Loucy (cell line): ENCODE measurements around the gene ASCL2.

Experiments used
- H2AFZ ChIP-seq: fragments of 200-600 bp; sonication (generic); 2 replicates; pipeline ENCODE4 v1.6.0; 2016; ENCODE audit warnings: antibody characterized with exemption, mild to moderate bottlenecking, low read length, moderate library complexity
- H3F3A ChIP-seq: fragments of 200-600 bp; 2 replicates; pipeline ENCODE4 v1.6.0; 2016; ENCODE audit warnings: antibody characterized with exemption, low read depth, mild to moderate bottlenecking
- H3K27me3 ChIP-seq: fragments of 200-600 bp; sonication (generic); 2 replicates; pipeline ENCODE4 v1.6.1; 2014; ENCODE audit warnings: low read length, mild to moderate bottlenecking; ENCODE audit not compliant: insufficient read depth, poor library complexity, severe bottlenecking
- H3K36me3 ChIP-seq: fragments of 200-600 bp; sonication (generic); 2 replicates; pipeline ENCODE4 v1.6.1; 2016; ENCODE audit warnings: low read length; ENCODE audit not compliant: insufficient read depth
- H3K4me1 ChIP-seq: fragments of 200-600 bp; sonication (generic); 2 replicates; pipeline ENCODE4 v1.5.1; 2014; ENCODE audit warnings: low read length, mild to moderate bottlenecking; ENCODE audit not compliant: insufficient read depth, poor library complexity, severe bottlenecking
- H3K4me2 ChIP-seq: fragments of 200-600 bp; sonication (generic); 2 replicates; pipeline ENCODE4 v1.6.0; 2014; ENCODE audit warnings: antibody characterized with exemption, low read length, low read depth, mild to moderate bottlenecking; ENCODE audit not compliant: poor library complexity, severe bottlenecking
- H3K4me3 ChIP-seq: fragments of 200-600 bp; sonication (generic); 2 replicates; pipeline ENCODE4 v1.5.1; 2014; ENCODE audit warnings: low read length, mild to moderate bottlenecking, mixed read lengths; ENCODE audit not compliant: poor library complexity, severe bottlenecking
- H3K79me2 ChIP-seq: fragments of 200-600 bp; sonication (generic); 2 replicates; pipeline ENCODE4 v1.6.1; 2014; ENCODE audit warnings: low read length; ENCODE audit not compliant: insufficient read depth
- H3K9ac ChIP-seq: fragments of 200-600 bp; sonication (generic); 2 replicates; pipeline ENCODE4 v1.6.0; 2014; ENCODE audit warnings: mild to moderate bottlenecking, low read depth, low read length, moderate library complexity; ENCODE audit not compliant: poor library complexity, severe bottlenecking
- H3K9me2 ChIP-seq: fragments of 200-600 bp; sonication (generic); replicated peaks from 2 replicates; pipeline ENCODE4 v1.6.1; 2016; ENCODE audit warnings: low read depth, low read length, mixed read lengths
- H3K9me3 ChIP-seq: fragments of 200-600 bp; sonication (generic); 2 replicates; pipeline ENCODE4 v1.6.1; 2014; ENCODE audit warnings: mild to moderate bottlenecking, antibody characterized with exemption, low read length, low read depth; ENCODE audit not compliant: insufficient read depth
- H4K20me1 ChIP-seq: fragments of 200-600 bp; sonication (generic); 2 replicates; pipeline ENCODE4 v1.6.0; 2014; ENCODE audit warnings: antibody characterized with exemption, low read length, mild to moderate bottlenecking; ENCODE audit not compliant: insufficient read depth, poor library complexity, severe bottlenecking
- EZH2phosphoT487 ChIP-seq: fragments of 200-600 bp; IDR thresholded peaks from 2 replicates; pipeline ENCODE4 v1.6.1; 2018; ENCODE audit warnings: antibody characterized with exemption, mild to moderate bottlenecking, moderate library complexity, borderline replicate concordance
- TF ChIP-seq, protein P1 (sequence below): fragments of 200-600 bp; sonication (generic); conservative IDR thresholded peaks from 2 replicates; pipeline ENCODE4 v1.5.1; 2014; ENCODE audit warnings: mild to moderate bottlenecking, antibody characterized with exemption, low read length

The ASCL2 gene

GRCh38 chr11:2235588-2236326 lies 34.6 kb downstream of the ASCL2 start:
- Histone ChIP-seq H2AFZ (no peak overlapping the region), H3K79me2 (no peaks in the 10 kb centered on the region), H3K4me1 (no peaks in the 10 kb centered on the region), H3K27me3 (no peaks in the 10 kb centered on the region), H3K4me2 (no peak overlapping the region), H3F3A (no peaks in the 10 kb centered on the region), H3K9me2 (no peaks in the 10 kb centered on the region), H4K20me1 (no peaks in the 10 kb centered on the region), H3K4me3 (no peak overlapping the region), H3K9ac (no peak overlapping the region), H3K9me3 (no peaks in the 10 kb centered on the region; the same call in 1 of the 2 replicates), H3K36me3 (no peaks in the 10 kb centered on the region)
- TF ChIP-seq EZH2phosphoT487: no peak
- TF ChIP-seq, protein P1, sequence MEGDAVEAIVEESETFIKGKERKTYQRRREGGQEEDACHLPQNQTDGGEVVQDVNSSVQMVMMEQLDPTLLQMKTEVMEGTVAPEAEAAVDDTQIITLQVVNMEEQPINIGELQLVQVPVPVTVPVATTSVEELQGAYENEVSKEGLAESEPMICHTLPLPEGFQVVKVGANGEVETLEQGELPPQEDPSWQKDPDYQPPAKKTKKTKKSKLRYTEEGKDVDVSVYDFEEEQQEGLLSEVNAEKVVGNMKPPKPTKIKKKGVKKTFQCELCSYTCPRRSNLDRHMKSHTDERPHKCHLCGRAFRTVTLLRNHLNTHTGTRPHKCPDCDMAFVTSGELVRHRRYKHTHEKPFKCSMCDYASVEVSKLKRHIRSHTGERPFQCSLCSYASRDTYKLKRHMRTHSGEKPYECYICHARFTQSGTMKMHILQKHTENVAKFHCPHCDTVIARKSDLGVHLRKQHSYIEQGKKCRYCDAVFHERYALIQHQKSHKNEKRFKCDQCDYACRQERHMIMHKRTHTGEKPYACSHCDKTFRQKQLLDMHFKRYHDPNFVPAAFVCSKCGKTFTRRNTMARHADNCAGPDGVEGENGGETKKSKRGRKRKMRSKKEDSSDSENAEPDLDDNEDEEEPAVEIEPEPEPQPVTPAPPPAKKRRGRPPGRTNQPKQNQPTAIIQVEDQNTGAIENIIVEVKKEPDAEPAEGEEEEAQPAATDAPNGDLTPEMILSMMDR: no peak

- Histone ChIP-seq H3K4me2 (no peak overlapping the region), H3K27me3 (no peaks in the 10 kb centered on the region), H3K79me2 (no peaks in the 10 kb centered on the region), H3K4me1 (no peaks in the 10 kb centered on the region), H4K20me1 (no peaks in the 10 kb centered on the region), H3K36me3 (no peaks in the 10 kb centered on the region), H3F3A (no peaks in the 10 kb centered on the region), H3K9ac (no peak overlapping the region), H3K4me3 (no peak overlapping the region), H2AFZ (no peak overlapping the region), H3K9me2 (no peaks in the 10 kb centered on the region), H3K9me3 (no peaks in the 10 kb centered on the region; the same call in 1 of the 2 replicates)
- TF ChIP-seq, protein P1: no peak
- no peak for TF ChIP-seq EZH2phosphoT487
Measured at GRCh38 chr11:2234963-2235362, 35.4 kb downstream of the ASCL2 start.

DNA sequence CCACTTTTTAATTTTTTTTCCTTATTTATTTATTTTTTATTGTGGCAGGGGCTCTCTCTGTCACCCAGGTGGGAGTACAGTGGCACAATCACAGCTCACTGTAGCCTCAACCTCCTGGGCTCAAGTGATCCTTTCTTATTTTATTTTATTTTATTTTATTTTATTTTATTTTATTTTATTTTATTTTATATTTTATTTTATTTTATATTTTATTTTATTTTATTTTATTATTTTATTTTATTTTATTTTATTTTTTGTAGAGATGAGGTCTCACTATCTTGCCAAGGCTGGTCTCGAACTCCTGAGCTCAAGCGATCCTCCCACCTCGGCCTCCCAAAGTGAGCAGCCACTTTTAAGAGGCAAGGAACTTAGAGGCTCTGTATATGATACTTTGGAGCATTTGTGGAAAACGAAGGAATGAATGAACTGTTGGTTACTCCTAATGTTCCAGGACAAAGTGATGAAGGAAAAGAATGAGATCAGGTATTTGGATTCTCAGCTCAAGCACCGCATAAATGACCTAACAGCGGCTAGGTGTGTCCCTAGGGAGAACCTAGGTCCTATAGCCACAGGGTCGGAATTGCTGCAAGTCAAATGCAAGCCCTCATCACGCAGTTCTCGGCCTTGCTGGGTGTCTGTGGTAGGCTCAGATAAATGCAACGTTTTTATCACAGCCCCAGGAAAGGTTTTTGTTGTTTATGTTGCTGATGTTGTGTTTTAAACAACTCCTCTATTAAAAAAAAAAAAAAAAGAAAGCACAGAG lies 36.5 kb downstream of the ASCL2 start:
- no peaks in the 10 kb centered on the region for H3K36me3 ChIP-seq
- no peak overlapping the region for H2AFZ ChIP-seq
- no peak overlapping the region for H3K4me3 ChIP-seq
- H3K9ac ChIP-seq: no peak overlapping the region
- no peak overlapping the region for H3K4me2 ChIP-seq
- TF ChIP-seq EZH2phosphoT487: no peak
- TF ChIP-seq, protein P1: no peak
- H3K9me3 ChIP-seq: no peaks in the 10 kb centered on the region; the same call in 1 of the 2 replicates
- H3K27me3 ChIP-seq: no peaks in the 10 kb centered on the region
- no peaks in the 10 kb centered on the region for H3F3A ChIP-seq
- H3K4me1 ChIP-seq: no peaks in the 10 kb centered on the region
- no peaks in the 10 kb centered on the region for H3K79me2 ChIP-seq
- H4K20me1 ChIP-seq: no peaks in the 10 kb centered on the region
- H3K9me2 ChIP-seq: no peaks in the 10 kb centered on the region
